ENCODE measurements around the gene CERS6. TPM values are rescaled to one million over a fixed set of nuclear protein-coding genes. Genes with fewer than 3 reads are reported as not detected.

CERS6 gene
- total and polyA plus RNA-seq, 4 donors, result 4.3 to 10.6 (median 6.4) TPM

DNA sequence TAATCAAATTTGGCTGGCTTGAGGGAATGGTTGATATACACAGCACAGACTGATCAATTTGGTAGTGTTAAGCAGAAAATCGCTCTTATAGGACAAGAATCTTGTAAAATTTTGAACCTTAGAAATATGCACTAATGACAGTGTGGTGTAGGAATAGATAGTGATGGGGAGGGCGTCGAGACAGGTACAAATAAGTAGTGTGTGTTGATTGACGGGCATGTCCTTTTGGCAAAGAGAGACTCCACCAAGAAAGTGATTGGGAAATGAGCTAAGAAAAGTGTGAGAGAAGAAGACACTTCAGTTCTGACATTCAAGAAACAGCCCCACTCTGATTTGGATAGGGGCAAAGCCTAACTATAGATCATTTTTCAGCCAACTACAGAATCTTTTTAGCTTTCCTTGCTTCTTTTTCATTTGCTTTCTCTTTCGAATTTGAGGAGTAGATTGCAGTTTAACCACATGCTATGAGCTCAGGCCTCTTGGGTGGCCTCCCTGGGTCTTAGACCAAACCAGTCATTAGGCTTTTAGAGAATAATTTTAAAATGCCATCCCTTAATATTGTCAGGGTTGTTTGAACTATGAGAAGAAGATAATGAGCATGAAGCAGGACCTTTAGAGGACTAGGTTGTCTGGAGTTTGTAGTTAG is 127.1 kb downstream of the CERS6 start:
- Histone ChIP-seq H3K9me3 (ENCODE audit: control insufficient read depth, low read length) (no peaks in the 10 kb centered on the region), H3K27ac (ENCODE audit: low read depth in 1 of 2, low read length in 2 of 2) (no peak overlapping the region), H3K4me3 (ENCODE audit: low read length in 2 of 2) (no peak overlapping the region), H3K27me3 (ENCODE audit: control insufficient read depth in 1 of 2, insufficient read depth in 2 of 2, low read length in 1 of 2) (no peaks in the 10 kb centered on the region), H3K4me1 (ENCODE audit: control insufficient read depth in 1 of 2, insufficient read depth in 2 of 2, low read length in 2 of 2) (peaks cover 0 to 4% of the 10 kb centered on the region in 2 donors), H3K36me3 (ENCODE audit: control insufficient read depth in 1 of 2, insufficient read depth in 2 of 2, low read length in 1 of 2) (no peaks in the 10 kb centered on the region)
- WGBS, 2 donors, result 88 to 92% methylated on average over 5 of the region's 5 CpGs
- intact Hi-C loops (cut with DNase I), result loop anchor here in 1 of 2 donors (10.0 kb wide), 1 partner anchor 342 kb away; no protein-coding TSS in a partner anchor
- no peak for DNase-seq
- ATAC-seq (ENCODE audit: low FRiP score), result no peak

GRCh38 chr2:168583710-168584521 is 127.8 kb downstream of the CERS6 start:
- Histone ChIP-seq H3K36me3 (ENCODE audit: control insufficient read depth in 1 of 2, insufficient read depth in 2 of 2, low read length in 1 of 2) (no peaks in the 10 kb centered on the region), H3K4me3 (ENCODE audit: low read length in 2 of 2) (no peak overlapping the region), H3K9me3 (ENCODE audit: control insufficient read depth, low read length) (no peaks in the 10 kb centered on the region), H3K27me3 (ENCODE audit: control insufficient read depth in 1 of 2, insufficient read depth in 2 of 2, low read length in 1 of 2) (no peaks in the 10 kb centered on the region), H3K4me1 (ENCODE audit: control insufficient read depth in 1 of 2, insufficient read depth in 2 of 2, low read length in 2 of 2) (peaks cover 0 to 4% of the 10 kb centered on the region in 2 donors), H3K27ac (ENCODE audit: low read depth in 1 of 2, low read length in 2 of 2) (no peak overlapping the region)
- intact Hi-C loops (cut with DNase I), result loop anchor here in 1 of 2 donors (10.0 kb wide), 1 partner anchor 341 kb away; no protein-coding TSS in a partner anchor
- 69 to 71% methylated on average over 5 of the region's 5 CpGs for WGBS, 2 donors
- DNase-seq (no peak), ATAC-seq (ENCODE audit: low FRiP score) (no peak)

GRCh38 chr2:168584911-168585310 is 128.8 kb downstream of the CERS6 start:
- Histone ChIP-seq H3K27me3 (ENCODE audit: control insufficient read depth in 1 of 2, insufficient read depth in 2 of 2, low read length in 1 of 2) (no peaks in the 10 kb centered on the region), H3K36me3 (ENCODE audit: control insufficient read depth in 1 of 2, insufficient read depth in 2 of 2, low read length in 1 of 2) (no peaks in the 10 kb centered on the region), H3K27ac (ENCODE audit: low read depth in 1 of 2, low read length in 2 of 2) (no peak overlapping the region), H3K9me3 (ENCODE audit: control insufficient read depth, low read length) (no peaks in the 10 kb centered on the region), H3K4me1 (ENCODE audit: control insufficient read depth in 1 of 2, insufficient read depth in 2 of 2, low read length in 2 of 2) (peaks cover 0 to 4% of the 10 kb centered on the region in 2 donors), H3K4me3 (ENCODE audit: low read length in 2 of 2) (no peak overlapping the region)
- intact Hi-C loops (cut with DNase I), result loop anchor here in 1 of 2 donors (10.0 kb wide), 1 partner anchor 340 kb away; no protein-coding TSS in a partner anchor
- DNase-seq (no peak), ATAC-seq (ENCODE audit: low FRiP score) (no peak)

DNA sequence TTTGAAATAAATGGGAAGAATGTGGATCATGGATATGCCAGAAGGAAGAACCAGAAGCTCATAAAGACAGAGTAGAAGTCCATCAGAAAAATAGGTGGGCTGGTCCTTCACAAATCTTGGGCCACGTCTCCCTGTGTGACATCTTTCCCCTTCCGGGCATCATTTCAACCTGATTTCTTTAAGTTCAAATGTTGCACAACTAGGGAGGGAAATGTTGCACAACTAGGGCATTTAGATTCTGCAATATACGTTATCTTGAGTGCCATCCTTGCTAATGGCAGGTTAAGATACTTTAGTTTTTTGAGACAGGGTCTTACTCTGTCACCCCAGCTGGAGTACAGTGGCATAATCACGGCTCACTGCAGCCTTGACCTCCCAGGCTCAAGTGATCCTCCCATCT is 129.6 kb downstream of the CERS6 start:
- WGBS, 2 donors, result 95 to 99% methylated on average over 4 of the region's 4 CpGs
- no peak for DNase-seq
- Histone ChIP-seq H3K4me3 (ENCODE audit: low read length in 2 of 2) (no peak overlapping the region), H3K36me3 (ENCODE audit: control insufficient read depth in 1 of 2, insufficient read depth in 2 of 2, low read length in 1 of 2) (no peaks in the 10 kb centered on the region), H3K27ac (ENCODE audit: low read depth in 1 of 2, low read length in 2 of 2) (no peak overlapping the region), H3K4me1 (ENCODE audit: control insufficient read depth in 1 of 2, insufficient read depth in 2 of 2, low read length in 2 of 2) (peaks cover 0 to 4% of the 10 kb centered on the region in 2 donors), H3K9me3 (ENCODE audit: control insufficient read depth, low read length) (no peaks in the 10 kb centered on the region), H3K27me3 (ENCODE audit: control insufficient read depth in 1 of 2, insufficient read depth in 2 of 2, low read length in 1 of 2) (no peaks in the 10 kb centered on the region)
- ATAC-seq (ENCODE audit: low FRiP score), result no peak
- intact Hi-C loops (cut with DNase I), result loop anchor here in 1 of 2 donors (10.0 kb wide), 1 partner anchor 339 kb away; no protein-coding TSS in a partner anchor

- intact Hi-C loops (cut with DNase I), result loop anchor here in 1 of 2 donors (10.0 kb wide), 1 partner anchor 337 kb away; no protein-coding TSS in a partner anchor
- peaks cover 0 to 4% of the 10 kb centered on the region in 2 donors for H3K4me1 ChIP-seq (ENCODE audit: control insufficient read depth in 1 of 2, insufficient read depth in 2 of 2, low read length in 2 of 2)
These were observed 131.2 kb downstream of the CERS6 start for GRCh38 chr2:168587307-168587706.

DNA sequence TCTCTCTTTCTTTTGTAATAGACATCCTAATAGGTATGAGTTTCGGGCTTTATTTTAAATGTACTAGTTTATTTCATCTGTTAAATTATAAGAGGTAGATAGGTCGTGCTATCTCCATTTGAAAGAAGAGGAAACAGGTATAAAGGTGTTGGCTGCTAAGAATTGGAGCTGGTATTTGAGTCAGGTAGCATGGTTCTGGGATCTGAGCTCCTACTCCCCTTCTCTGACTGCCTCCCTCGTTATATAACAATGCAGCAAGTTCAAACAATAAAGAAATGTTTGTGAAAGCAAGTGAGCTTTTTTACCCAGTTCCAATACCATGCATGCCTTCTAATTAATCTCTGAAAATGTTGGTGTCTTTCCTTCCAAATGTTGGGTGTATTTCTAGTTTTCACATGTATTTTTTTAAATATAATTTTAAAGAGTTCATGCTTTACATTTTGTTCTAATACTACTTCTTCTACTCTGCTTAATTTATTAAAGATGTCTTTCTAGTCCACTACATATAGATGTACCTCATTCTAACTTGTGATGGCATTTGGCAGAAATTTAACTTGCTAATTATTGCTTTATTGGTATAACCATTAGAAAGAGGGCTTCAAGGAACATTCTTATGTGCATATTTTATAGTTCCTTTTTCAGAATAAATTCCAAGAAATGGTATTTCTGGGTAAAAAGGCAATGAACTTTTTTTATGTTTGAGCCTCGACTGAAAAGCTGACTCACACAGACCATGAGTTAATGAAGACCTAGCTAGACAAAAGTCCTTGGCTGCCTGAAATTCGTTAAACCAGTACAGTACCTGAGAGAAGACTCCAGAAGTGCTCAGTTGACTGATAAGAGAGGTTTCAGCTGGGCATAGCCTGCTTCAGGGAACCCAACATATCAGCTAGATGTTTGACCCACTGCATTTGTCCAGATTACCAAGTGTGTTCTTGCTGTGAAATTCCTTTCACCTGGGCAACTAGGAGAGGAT is 133.5 kb downstream of the CERS6 start:
- ATAC-seq (ENCODE audit: low FRiP score) (no peak), DNase-seq (no peak)
- Histone ChIP-seq H3K27ac (ENCODE audit: low read depth in 1 of 2, low read length in 2 of 2) (no peak overlapping the region), H3K4me3 (ENCODE audit: low read length in 2 of 2) (no peak overlapping the region), H3K27me3 (ENCODE audit: control insufficient read depth in 1 of 2, insufficient read depth in 2 of 2, low read length in 1 of 2) (no peaks in the 10 kb centered on the region), H3K9me3 (ENCODE audit: control insufficient read depth, low read length) (no peaks in the 10 kb centered on the region), H3K4me1 (ENCODE audit: control insufficient read depth in 1 of 2, insufficient read depth in 2 of 2, low read length in 2 of 2) (no peaks in the 10 kb centered on the region), H3K36me3 (ENCODE audit: control insufficient read depth in 1 of 2, insufficient read depth in 2 of 2, low read length in 1 of 2) (no peaks in the 10 kb centered on the region)
- intact Hi-C loops (cut with DNase I), result loop anchor here in 1 of 2 donors (10.0 kb wide), 1 partner anchor 335 kb away; no protein-coding TSS in a partner anchor
- WGBS, 2 donors, result 77 to 82% methylated on average over 5 of the region's 5 CpGs

More at GRCh38 chr2:168587307-168587706, 131.2 kb downstream of the CERS6 start:
- DNase-seq (no peak), ATAC-seq (ENCODE audit: low FRiP score) (no peak)
- no peak overlapping the region for H3K27ac ChIP-seq (ENCODE audit: low read depth in 1 of 2, low read length in 2 of 2)
- H3K27me3 ChIP-seq (ENCODE audit: control insufficient read depth in 1 of 2, insufficient read depth in 2 of 2, low read length in 1 of 2), result no peaks in the 10 kb centered on the region
- no peak overlapping the region for H3K4me3 ChIP-seq (ENCODE audit: low read length in 2 of 2)
- H3K36me3 ChIP-seq (ENCODE audit: control insufficient read depth in 1 of 2, insufficient read depth in 2 of 2, low read length in 1 of 2), result no peaks in the 10 kb centered on the region
- H3K9me3 ChIP-seq (ENCODE audit: control insufficient read depth, low read length), result no peaks in the 10 kb centered on the region
- 17 to 28% methylated on average over 2 of the region's 2 CpGs for WGBS, 2 donors

DNA sequence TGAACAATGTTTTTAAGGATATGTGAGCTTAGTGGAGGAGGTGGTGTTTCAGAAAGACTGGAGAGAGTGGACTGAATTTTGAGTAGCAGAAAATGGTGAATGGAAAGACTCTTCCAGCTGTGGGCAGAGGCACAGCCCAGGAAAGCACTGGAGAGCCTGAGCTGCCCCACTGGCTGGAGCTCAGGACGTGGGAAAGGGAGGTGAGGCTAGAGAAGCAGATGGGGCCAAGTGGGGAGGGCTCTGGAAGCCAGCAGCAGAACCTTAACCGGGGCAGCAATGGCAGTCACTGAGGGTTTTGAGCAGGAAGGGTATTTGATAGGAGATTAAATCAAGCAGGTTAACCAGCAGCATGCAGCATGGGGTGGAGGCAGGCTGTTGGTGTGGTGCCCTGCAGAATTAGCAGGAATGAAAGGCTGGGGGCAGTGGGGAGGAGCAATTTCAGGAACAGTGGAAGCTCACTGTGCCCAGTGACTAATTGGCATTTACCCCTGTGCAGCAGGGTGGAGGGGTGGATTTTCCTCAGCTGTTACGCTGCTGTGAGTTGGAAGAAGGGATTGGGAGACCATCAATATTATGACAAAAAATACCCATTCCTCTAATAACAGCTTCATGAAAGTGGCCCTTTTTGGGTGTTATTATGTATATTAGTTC is 136.2 kb downstream of the CERS6 start:
- Histone ChIP-seq H3K27ac (ENCODE audit: low read depth in 1 of 2, low read length in 2 of 2) (no peak overlapping the region), H3K36me3 (ENCODE audit: control insufficient read depth in 1 of 2, insufficient read depth in 2 of 2, low read length in 1 of 2) (no peaks in the 10 kb centered on the region), H3K27me3 (ENCODE audit: control insufficient read depth in 1 of 2, insufficient read depth in 2 of 2, low read length in 1 of 2) (no peaks in the 10 kb centered on the region), H3K4me1 (ENCODE audit: control insufficient read depth in 1 of 2, insufficient read depth in 2 of 2, low read length in 2 of 2) (no peaks in the 10 kb centered on the region), H3K9me3 (ENCODE audit: control insufficient read depth, low read length) (no peaks in the 10 kb centered on the region), H3K4me3 (ENCODE audit: low read length in 2 of 2) (no peak overlapping the region)
- DNase-seq, result no peak
- WGBS, 2 donors, result 84 to 93% methylated on average over 3 of the region's 3 CpGs
- ATAC-seq (ENCODE audit: low FRiP score), result no peak
- intact Hi-C loops (cut with DNase I), result no loop called here

DNA sequence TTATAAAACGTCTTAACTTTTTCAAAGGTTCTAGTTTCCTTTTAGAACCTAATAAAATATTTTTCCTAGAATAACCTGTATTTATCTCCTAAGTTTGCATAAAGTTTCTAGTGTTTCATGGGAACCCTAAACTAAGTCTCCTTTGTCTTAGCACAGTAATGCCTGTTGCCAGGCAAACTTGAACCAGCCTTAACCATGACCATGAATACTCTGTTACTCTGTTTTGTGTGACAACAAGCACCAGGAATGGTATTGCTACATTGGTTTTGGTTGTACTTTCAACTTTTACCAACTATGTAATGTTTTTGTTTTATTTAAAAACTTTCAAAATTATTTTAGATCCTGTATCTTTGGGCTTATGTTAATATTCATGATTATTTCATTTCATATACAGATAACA is 137.6 kb downstream of the CERS6 start:
- ATAC-seq (ENCODE audit: low FRiP score) (no peak), DNase-seq (no peak)
- H3K27ac ChIP-seq (ENCODE audit: low read depth in 1 of 2, low read length in 2 of 2), result no peak overlapping the region
- no peaks in the 10 kb centered on the region for H3K36me3 ChIP-seq (ENCODE audit: control insufficient read depth in 1 of 2, insufficient read depth in 2 of 2, low read length in 1 of 2)
- no peaks in the 10 kb centered on the region for H3K27me3 ChIP-seq (ENCODE audit: control insufficient read depth in 1 of 2, insufficient read depth in 2 of 2, low read length in 1 of 2)
- H3K9me3 ChIP-seq (ENCODE audit: control insufficient read depth, low read length), result no peaks in the 10 kb centered on the region
- intact Hi-C loops (cut with DNase I), result no loop called here
- H3K4me1 ChIP-seq (ENCODE audit: control insufficient read depth in 1 of 2, insufficient read depth in 2 of 2, low read length in 2 of 2), result no peaks in the 10 kb centered on the region
- WGBS, 2 donors, result 79 to 88% methylated on average over 1 of the region's 1 CpG
- H3K4me3 ChIP-seq (ENCODE audit: low read length in 2 of 2), result no peak overlapping the region
